HG03378 (cell line): Measurements from ENCODE around the gene GNG12.

Source experiments
- ATAC-seq: cut with Tn5 transposase; IDR thresholded peaks from one replicate; pipeline ENCODE4 v1.9.1; 2021; ENCODE audit warnings: mild to moderate bottlenecking, moderate library complexity; ENCODE audit not compliant: unreplicated experiment

GNG12 gene

DNA sequence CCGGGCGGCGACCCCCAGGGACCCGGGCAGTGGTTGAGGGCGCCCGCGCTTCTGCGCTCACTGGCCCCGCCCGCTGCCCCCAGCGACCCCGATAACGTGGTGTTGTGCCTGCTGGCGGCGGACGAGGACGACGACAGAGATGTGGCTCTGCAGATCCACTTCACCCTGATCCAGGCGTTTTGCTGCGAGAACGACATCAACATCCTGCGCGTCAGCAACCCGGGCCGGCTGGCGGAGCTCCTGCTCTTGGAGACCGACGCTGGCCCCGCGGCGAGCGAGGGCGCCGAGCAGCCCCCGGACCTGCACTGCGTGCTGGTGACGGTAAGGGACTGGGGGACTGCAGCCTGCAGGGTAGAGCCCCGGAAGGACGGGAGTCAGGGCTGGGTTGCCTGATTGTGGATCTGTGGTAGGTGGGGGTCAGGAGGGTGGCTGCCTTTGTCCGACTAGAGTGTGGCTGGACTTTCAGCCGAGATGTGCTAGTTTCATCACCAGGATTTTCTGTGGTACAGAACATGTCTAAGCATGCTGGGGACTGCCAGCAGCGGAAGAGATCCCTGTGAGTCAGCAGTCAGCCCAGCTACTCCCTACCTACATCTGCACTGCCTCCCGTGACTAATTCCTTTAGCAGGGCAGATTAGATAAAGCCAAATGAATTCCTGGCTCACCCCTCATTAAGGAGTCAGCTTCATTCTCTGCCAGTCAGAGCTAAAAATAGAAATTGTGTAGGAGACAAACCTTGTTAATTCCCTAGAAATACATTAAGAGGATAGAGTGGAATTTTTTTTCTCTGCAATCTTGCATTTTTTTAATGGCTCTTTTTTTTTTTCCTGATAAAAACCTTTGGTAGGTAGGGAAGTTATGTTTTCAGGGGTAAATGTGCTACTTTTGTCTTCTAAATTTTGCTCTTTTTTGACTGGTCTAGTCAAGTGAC, 146.7 kb downstream of the GNG12 start:
- peak; percentile 35 for ATAC-seq

DNA sequence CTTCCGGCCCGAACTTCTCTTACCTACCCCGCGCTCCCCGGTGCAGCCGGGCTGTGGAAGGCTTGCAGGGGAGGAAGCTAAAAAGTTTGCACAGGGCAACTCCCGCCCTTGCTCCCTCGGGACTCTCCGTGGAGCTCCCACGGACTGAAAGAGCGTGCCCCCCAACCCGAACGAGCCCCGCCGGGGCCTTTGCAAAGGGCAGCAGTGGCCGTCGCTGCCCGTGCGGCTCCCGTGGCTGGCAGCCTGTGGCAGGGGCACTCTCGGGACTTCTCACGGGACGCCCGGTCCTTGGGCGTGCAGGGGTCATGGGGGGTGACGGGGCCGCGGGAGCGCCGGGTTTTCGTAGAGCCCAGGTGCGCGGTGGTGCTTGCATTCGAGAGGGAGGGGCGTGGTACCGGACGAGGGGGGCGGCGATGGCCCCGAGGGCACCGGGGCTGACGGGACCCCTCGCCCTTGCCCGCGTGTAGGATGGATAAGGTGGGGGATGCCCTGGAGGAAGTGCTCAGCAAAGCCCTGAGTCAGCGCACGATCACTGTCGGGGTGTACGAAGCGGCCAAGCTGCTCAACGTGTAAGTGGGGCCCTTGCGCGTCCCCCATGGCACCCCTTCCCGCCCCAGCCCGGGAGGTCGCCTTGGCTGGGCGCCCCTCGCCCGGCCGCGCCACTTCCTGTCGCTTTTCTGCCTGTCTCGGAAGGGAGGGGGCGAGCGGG, 147.6 kb downstream of the GNG12 start:
- ATAC-seq, result peak; percentile 7

DNA sequence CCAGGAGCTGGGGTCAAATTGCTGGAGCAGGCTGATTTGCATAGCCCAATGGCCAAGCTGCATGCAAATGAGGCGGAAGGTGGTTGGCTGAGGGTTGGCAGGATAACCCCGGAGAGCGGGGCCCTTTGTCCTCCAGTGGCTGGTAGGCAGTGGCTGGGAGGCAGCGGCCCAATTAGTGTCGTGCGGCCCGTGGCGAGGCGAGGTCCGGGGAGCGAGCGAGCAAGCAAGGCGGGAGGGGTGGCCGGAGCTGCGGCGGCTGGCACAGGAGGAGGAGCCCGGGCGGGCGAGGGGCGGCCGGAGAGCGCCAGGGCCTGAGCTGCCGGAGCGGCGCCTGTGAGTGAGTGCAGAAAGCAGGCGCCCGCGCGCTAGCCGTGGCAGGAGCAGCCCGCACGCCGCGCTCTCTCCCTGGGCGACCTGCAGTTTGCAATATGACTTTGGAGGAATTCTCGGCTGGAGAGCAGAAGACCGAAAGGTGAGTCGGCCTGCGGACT, 148.2 kb downstream of the GNG12 start, which contains the start of gene GADD45A:
GADD45A (plus strand) TSS at position 135 of the 491 bp plus-strand sequence; CDS start at position 429, 294 bp downstream.
- peak; percentile 92 for ATAC-seq

DNA sequence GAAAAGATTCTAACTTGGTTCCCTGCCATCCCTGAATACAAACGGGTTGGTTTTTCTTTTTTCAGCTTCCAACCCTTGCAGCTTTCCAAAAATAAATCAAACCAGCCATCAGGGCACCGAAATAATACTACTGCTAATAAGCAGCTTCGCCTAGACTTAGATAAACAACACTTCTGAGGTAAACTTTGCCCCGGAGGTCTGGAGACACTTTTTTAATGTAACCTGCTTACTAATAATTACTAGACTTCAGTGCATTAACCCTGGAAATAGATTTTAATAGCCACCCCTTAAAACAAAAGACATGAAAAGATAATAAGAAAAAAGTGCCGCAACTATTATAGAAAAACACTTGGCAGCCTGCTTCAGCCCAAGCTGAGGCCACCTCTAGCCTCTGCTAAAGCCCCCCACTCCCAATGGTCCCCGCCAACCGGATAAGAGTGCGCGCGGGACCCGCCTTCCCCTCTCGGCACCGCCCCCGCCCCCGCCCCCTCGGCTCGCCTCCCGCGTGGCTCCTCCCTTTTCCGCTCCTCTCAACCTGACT, 148.7 kb downstream of the GNG12 start:
- ATAC-seq, result no peak

DNA sequence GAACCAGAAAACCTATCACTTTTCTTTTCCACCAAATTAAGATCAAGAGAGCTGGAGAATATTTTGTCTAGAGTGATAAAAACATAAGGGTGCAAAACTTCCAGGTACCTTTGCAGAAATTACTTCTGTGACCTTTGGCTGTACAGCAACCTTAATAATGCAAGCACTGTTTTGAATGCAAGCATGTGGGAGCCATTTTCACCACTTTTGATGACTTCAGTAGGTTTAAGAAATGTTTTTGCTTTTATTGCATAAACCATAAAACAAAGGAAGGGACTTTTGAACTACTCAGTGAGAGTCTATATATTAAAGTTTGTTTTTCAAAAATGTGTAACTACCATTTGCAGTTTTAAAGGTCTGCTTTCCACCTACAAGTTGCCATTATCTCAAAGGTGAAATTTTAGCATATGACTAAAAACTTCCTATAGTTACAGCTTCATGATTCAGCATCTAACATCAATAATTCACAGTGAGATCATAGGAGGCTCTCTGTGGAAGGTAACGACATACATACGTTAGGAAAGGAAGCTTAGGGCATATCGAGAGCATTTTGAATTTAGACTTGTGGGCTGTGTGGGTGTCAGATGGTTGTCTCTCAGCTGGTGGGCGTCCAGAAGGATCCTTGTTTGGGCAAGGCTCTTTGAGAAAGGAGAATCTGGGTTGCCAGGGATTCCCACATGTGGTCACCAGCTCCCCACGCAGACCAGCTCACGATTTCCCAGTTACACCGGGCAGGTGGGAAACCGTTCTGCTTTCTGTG, 149.3 kb downstream of the GNG12 start:
- no peak for ATAC-seq

DNA sequence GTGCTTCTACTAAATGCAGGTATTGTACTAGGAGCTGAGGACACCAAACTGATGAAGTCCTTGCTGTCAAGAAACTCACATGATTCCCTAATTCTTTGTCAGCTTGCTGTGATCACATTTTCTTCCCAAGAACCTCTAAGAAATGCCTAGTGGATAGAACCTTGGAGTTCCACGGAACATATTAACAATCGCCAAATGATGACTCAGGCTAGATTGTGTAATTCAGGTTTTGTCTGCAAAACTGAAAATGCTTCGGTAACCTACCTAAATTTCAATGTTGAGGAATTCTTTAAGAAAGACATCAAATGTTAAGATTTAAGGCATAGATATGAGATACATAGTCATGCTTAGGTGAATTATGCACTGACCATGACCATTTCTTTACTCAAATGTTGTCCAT, 150.0 kb downstream of the GNG12 start:
- no peak for ATAC-seq

DNA sequence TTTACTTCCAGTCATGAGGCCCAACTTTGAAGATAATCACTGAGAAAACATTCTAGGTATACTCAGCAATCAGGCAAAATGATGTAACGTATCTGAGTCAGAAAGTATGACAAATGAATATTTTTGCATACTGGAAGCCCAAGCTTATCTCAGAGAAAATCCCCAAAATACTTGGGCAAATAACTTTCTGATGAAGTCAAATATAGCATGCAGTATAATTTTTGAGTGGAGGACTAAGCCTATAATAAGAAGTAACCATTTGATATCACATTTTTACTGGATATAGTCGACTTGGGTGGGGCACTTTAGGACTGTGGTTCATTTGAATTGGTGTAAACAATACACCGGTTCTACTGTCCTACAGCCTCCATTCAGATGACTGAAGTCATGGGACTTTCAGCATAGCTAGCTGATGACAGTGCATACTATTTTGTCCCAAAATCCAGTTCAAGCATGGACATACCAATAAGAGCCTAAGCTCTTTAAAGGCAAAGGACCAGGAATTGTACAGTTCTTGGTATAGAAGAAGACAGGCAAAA, 150.5 kb downstream of the GNG12 start:
- no peak for ATAC-seq

DNA sequence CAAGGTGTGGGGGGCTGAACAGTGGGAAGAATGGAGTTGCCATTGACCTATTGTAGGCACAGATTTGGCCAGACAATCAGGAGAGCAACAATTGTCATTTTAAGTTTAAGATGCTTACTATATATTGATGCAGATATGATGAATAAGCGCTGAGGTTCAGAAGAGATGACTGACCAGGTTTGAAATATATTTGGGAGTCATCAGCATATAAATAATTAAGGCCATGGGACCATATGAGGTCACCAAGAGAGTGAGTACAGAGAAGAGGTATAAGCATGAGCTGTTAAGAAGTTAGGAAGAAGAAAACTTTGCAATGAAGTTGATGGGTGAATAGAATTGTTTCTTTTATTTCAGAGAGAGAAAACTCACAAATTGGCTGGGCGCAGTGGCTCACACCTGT, 152.8 kb downstream of the GNG12 start:
- ATAC-seq, result no peak

DNA sequence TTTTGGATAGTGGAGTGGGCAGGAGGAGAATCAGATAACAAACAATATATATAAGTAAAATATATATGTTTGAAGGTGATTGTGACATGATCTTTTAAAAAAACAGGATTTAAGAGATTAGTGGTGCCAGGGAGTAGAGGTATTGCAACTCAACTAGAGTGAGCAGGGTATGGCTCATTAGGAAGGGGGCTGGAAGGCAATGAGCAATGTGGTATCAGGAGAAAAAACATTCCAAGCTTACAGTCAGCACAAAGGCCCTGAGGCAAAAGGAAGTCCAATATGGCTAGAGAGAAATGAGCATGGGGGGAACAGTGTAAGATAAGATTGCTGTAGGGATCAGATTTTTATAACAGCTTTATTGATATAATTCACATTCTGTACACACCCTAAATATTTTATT, 153.6 kb downstream of the GNG12 start:
- ATAC-seq, result no peak

DNA sequence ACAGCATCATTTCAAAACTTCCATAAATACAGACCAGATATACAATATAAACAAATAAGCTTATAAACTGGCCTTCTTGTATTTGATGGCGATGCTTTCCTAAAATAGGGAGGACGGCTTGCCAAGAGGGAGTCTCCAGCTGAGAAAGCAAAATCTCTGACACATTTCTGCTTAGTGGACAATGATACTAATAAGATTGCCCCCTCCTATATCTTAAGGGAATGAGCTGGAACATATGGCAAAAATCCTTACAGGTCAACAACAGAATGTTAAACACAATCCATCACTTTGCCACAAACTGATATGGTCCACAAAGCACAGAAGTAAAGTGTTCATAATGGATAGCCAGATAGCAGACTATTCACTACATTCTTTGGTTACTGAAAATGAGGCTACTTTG, 155.3 kb downstream of the GNG12 start:
- ATAC-seq, result no peak

DNA sequence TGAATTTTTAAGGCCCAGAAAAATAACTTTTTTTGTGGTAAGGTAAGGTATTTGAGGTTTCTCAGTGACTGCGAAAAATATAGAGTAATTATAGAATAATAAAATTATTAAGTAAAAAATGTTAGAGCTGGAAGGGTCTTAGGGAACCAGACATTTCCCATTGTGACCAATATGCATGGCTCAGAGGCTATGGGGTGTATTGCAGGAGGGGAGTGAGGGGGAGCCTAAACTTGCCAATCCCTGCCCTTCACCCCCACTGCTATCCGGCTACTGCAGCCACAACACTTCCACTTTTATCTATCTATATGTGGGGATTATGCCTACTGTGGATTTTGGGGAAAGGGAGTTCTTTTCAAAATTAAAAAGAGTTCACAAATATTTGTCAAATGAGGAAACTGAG, 155.9 kb downstream of the GNG12 start:
- ATAC-seq, result no peak

DNA sequence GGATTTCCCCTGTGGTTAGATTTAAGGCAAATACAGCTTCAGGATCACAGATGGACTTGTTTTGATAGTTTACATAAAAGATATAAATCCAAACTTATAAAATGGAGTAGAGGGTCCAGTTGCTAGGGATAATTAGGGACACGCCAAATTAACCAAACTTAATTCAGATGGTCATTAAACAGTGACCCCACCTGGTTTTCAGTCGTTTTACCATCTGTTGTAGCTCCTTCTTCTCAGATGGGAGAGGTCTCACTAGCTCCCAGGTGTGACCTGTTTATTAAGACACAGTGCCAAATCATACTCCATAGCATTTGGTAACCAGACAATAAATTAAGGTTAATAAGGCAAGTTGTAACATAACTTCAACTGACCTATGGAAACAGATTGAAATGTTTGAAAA, 156.3 kb downstream of the GNG12 start:
- no peak for ATAC-seq

DNA sequence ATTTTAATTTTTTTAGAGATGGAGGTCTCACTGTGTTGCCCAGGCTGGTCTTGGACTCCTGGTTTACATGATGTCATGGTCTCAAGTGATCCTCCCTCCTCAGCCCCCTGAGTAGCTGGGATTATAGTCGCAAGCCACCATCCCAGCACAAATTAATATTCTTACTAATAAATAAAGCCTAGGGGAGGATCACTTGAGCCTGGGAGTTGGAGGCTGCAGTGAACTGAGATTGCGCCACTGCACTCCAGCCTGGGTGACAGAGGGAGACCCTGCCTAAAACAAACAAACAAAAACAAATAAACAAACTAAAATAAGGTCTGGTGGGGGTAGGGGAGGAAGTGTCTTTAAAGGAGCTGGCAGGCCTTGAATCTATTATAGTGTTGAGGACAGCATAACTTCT, 157.0 kb downstream of the GNG12 start:
- ATAC-seq, result no peak

DNA sequence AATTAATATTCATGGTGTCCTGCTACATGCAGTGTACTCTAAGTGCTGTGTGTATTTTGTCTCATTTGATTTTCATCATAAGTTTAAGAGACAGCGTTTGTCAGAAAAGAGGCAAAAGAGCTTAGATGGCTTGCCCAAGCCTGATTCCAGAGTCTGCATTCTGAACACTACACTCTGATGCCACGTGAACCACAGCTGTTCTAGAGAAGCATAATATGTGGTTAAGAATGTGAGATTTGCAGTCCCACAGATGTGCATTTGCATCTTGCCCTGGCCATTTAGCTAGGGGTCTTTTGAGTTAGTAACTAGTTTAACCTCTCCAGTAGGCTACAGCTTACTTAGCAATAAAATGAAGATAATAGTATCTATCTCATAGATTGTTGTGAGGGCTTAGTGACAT, 157.5 kb downstream of the GNG12 start:
- no peak for ATAC-seq

DNA sequence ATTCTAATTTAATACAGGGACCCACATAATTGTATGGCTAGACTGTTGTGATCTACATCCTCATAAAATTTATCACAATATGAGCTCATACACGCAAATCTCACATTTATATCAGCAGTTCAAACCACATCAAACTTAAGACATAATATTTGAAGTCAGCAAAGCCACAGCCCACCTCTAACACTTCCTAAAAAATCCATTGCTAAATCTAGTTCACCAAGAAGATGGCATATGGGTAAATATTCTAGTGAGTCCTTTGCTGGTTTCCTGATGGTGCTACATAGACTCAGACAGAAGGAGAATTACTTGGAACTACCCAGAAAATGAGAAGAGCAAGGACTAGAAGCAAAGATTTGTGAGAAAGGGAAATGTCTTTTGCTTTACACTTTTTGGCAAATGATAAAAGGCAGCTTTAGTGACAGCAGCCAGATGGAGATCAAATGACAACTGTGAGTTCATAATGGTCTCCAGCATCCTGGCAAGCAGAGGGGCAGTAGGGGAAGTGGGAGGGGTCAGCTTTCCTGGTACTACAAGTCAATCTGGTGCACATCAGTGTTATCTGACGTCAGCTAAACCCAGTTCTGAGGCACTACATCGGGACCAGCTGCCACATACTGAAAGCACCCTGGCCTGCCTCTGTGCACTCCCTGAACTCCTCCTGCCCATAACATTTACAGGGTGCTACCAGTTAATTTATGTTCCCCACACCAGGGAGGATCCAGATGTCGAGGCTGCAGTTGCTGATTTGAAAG, 158.8 kb downstream of the GNG12 start:
- ATAC-seq, result no peak

DNA sequence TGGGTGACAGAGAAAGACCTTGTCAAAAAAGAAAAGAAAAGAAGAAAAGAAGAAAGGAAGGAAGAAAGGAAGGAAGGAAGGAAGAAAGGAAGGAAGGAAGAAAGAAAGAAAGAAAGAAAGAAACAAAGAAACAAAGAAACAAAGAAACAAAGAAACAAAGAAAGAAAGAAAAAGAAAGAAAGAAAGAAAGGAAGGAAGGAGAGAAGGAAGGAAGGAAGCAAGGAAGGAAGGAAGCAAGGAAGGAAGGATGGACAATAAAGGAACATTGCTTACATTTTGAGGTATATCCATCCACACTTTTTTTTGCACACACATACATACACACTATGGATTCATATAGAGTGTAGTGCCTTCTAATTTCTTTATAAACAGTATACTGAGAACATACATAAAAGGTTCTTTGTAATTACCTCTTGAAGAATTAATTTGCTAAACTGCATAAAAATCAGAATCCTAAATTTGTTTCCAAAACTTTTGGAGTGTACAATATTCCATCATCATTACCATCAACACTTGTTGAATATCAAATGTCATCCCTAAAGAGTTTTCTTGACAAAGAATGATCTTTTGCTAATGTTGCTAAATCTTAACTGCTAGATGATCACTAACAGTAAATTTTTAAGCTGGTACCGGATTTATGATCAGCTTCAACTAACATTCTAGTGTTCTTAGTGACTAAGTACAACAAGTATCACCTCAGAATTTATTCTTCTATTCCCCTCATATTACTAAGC, 159.6 kb downstream of the GNG12 start:
- ATAC-seq, result no peak

DNA sequence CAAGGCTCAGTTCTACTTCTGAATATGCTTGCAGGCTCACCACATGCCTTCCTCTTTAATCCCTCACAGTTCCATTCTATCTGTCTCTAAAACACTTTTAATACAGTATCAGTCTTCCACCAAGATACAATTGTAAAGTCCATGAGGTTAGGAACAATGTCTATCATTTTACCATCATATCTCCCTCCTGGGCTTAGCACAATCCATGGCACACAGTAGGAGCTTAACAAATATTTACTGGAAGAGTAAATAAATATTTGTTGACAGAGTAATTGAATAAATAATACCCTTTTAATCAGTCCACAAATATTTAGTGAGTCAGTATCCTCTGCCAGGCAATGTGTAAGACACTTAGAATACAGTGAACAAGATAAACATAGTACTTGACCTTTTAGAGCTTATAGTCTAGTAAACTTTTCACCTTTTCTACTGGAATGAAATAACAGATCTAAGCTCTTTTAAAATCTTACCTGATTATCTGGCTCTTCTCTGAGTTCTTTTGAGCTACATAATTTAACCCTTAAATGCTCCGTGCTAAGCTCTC, 160.9 kb downstream of the GNG12 start:
- no peak for ATAC-seq

DNA sequence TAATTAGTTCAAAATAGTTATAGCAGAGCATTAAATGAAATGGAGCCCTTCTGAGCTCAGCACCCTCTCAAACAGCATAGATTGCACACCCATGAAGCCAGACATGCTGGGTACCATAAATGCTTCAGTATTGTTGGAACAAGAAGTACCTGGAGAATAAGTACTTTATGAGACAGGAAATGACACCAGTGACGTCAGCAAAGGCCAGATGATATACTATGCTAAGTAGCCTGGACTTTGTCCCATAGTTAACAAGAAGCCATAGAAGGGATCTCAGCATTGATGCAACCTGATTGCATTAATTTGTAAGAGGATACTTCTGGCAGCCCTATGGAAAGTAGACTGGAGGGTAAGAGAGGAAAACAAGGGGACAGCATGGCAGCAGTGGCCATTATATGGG, 164.6 kb downstream of the GNG12 start:
- no peak for ATAC-seq

DNA sequence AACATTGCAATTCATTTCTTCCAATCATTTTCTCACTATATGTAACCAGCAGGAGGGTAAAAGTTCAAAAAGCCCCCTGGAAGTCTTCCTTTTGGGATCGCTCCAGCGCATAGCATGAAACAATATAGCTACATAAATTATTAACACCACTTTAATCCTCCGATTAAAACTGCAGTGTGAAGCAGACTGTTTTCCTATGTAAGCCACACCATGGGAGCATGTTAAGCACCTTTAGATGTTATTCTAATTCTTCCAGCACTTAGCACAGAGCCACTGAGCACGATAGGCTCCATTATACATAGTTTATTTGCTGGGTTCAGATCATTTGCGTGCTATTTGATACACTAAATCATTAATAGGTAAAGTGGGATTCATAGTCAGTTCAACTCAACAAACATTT, 166.6 kb downstream of the GNG12 start:
- ATAC-seq, result no peak
